Heart left ventricle (tissue), 16 donors: ENCODE results near the gene NCDN. TPM values are rescaled to one million over a fixed set of nuclear protein-coding genes. Genes with fewer than 3 reads are reported as not detected.

Experiments
- ATAC-seq, 4 donors: fragments of 200-7000 bp; cut with Tn5 transposase; one replicate each; pipeline ENCODE4 v1.9.1; 2020 to 2022; ENCODE audit warnings: moderate library complexity in 4 of 4, mild to moderate bottlenecking in 3 of 4, moderate number of reproducible peaks in 1 of 4
- DNase-seq, 5 donors: peaks; one replicate each; pipeline ENCODE4 v3.0.0-alpha.2; 2020
- H3K27ac ChIP-seq, 12 donors: fragments of 200-600 bp; sonication (generic) in 4 of 12; one replicate each; pipeline versions ENCODE4 v1.5.0 to v1.8.0; 2016 to 2022; ENCODE audit warnings: mild to moderate bottlenecking in 2 of 12
- H3K27me3 ChIP-seq, 9 donors: fragments of 200-600 bp; sonication (generic) in 2 of 9; one replicate each; pipeline versions ENCODE4 v1.5.1 to v1.8.0; 2016 to 2022; ENCODE audit warnings: mild to moderate bottlenecking in 3 of 9
- H3K36me3 ChIP-seq, 9 donors: fragments of 200-600 bp; sonication (generic) in 2 of 9; one replicate each; pipeline versions ENCODE4 v1.5.0 to v1.8.0; 2018 to 2022; ENCODE audit warnings: mild to moderate bottlenecking in 2 of 9
- H3K4me1 ChIP-seq, 12 donors: fragments of 200-600 bp; sonication (generic) in 4 of 12; one replicate each; pipeline versions ENCODE4 v1.5.0 to v1.8.0; 2016 to 2022; ENCODE audit warnings: mild to moderate bottlenecking in 3 of 12
- H3K4me3 ChIP-seq, 12 donors: fragments of 200-600 bp; sonication (generic) in 4 of 12; one replicate each; pipeline versions ENCODE4 v1.5.0 to v1.8.0; 2017 to 2022; ENCODE audit warnings: mild to moderate bottlenecking in 9 of 12, moderate library complexity in 4 of 12
- H3K9me3 ChIP-seq, 12 donors: fragments of 200-600 bp; sonication (generic) in 4 of 12; one replicate each; pipeline versions ENCODE4 v1.5.0 to v1.8.0; 2016 to 2022; ENCODE audit warnings: mild to moderate bottlenecking in 1 of 12
- CTCF ChIP-seq, 12 donors: fragments of 200-600 bp; sonication (generic) in 4 of 12; IDR thresholded peaks; one replicate each; pipeline versions ENCODE4 v1.5.0 to v1.8.0; 2018 to 2022; ENCODE audit warnings: antibody characterized with exemption in 12 of 12, mild to moderate bottlenecking in 5 of 12
- POLR2A ChIP-seq, 2 donors: fragments of 450-650 bp; IDR thresholded peaks; one replicate each; pipeline ENCODE4 v1.6.1; 2017; ENCODE audit warnings: antibody characterized with exemption in 2 of 2, mild to moderate bottlenecking in 2 of 2, moderate library complexity in 2 of 2
- WGBS, 4 donors: extraction: QIAGEN DNeasy Blood & Tissue Kit in 2 of 4; methylation state at CpG; one replicate each; pipeline versions ENCODE4 v1.1.5 to v1.1.7; 2013 to 2018; 5-methylcytosine and 5-hydroxymethylcytosine counted together
- intact Hi-C, 10 donors: fragments of 100-400 bp; cut with DNase I; formaldehyde crosslinking; loops; one replicate each; pipeline versions ENCODE4 v1.11.1 to v1.14.2; 2022
- polyA plus RNA-seq, 2 donors: library from polyadenylated mRNA; stranded (reverse); fragments of 200-250 nt; gene quantifications; one replicate each; pipeline ENCODE4 v1.2.3, GENCODE V29; 2013
- total RNA-seq, 9 donors: library from RNA; depleted of rRNA in 2 of 9; stranded (reverse); fragments of >200 nt in 2 of 9; fragmentation: NEBNext Ultra II Directional in 3 of 9; extraction: Animal tissue kit (Norgen Biotek cat#: 25700) in 3 of 9; gene quantifications; one replicate each; pipeline versions ENCODE4 v1.1.0 to v1.2.4, GENCODE V29; 2016 to 2023
- donor health status: ischemic (EF 13 %, LVEDD 7.1; RV severe dilation, severe dysfunction).
- donor health status: healthy with polysubstance abuse.
- donor health status: DM: no; HTN: yes; CAD: no.
- donor health status: DM: no; HTN: no; CAD: no.
- donor health status: ischemic (EF 25% LVEDD 6.9; RV normal size, moderate dysfunction).
- donor health status: ischemic (EF 25% LVEDD 5.7; RV mildly dilated, moderate dysfunction).
- donor health status: healthy.
- donor health status: DM: yes; HTN: yes; CAD: no.
- donor health status: ischemic (EF 35%, LVEDD 5.7; RV mildly dilated, moderate dysfunction).
- donor health status: nonischemic (EF 11% LVEDD 7.7; RV severe dilation, severe dysfunction).
- donor health status: DM: yes; HTN: yes; CAD: no.
- donor health status: PGD.
- donor health status: ischemic (EF 29% LVEDD 5.4; RV normal size, mild dysfunction).
- donor health status: nonischemic (EF 23%, LVEDD 6.1; RV moderate dilation, normal function).

Gene NCDN
- total and polyA plus RNA-seq, 11 donors = 14.6 to 44.4 (median 31.8) TPM

GRCh38 chr1:35590476-35591040 lies 33.0 kb downstream of the NCDN start:
- 87 to 94% (median 93%) methylated on average over 9 to 25 of the region's 25 CpGs for WGBS, 4 donors
- Histone ChIP-seq H3K27ac (no peak overlapping the region), H3K36me3 (peaks cover 0 to 9% (median 0%) of the 10 kb centered on the region in 9 donors), H3K4me3 (no peak overlapping the region), H3K4me1 (no peaks in the 10 kb centered on the region), H3K27me3 (no peaks in the 10 kb centered on the region), H3K9me3 (no peaks in the 10 kb centered on the region)
- DNase-seq = no peak
- no peak for TF ChIP-seq CTCF (IDR thresholded peaks at IDR 0.05)
- no peak for TF ChIP-seq POLR2A (IDR thresholded peaks at IDR 0.05)
- intact Hi-C loops = no loop called here
- ATAC-seq = peak in 1 of 4 donors; percentile 38

- Histone ChIP-seq H3K4me1 (no peaks in the 10 kb centered on the region), H3K36me3 (peaks cover 0 to 12% (median 0%) of the 10 kb centered on the region in 9 donors), H3K27ac (no peak overlapping the region), H3K4me3 (no peak overlapping the region), H3K27me3 (no peaks in the 10 kb centered on the region), H3K9me3 (no peaks in the 10 kb centered on the region)
- intact Hi-C loops = no loop called here
- DNase-seq = no peak
- 91 to 94% (median 93%) methylated on average over 8 of the region's 8 CpGs for WGBS, 4 donors
- ATAC-seq = no peak
- no peak for TF ChIP-seq POLR2A (IDR thresholded peaks at IDR 0.05)
- TF ChIP-seq CTCF (IDR thresholded peaks at IDR 0.05) = no peak
Observed at GRCh38 chr1:35591211-35591610, 33.6 kb downstream of the NCDN start.

GRCh38 chr1:35592991-35593769 lies 35.6 kb downstream of the NCDN start:
- no peaks in the 10 kb centered on the region for H3K27me3 ChIP-seq
- H3K4me1 ChIP-seq = no peaks in the 10 kb centered on the region
- no peak overlapping the region for H3K27ac ChIP-seq
- intact Hi-C loops = no loop called here
- H3K36me3 ChIP-seq = peaks cover 0 to 17% (median 0%) of the 10 kb centered on the region in 9 donors
- no peak for DNase-seq
- 78 to 83% (median 81%) methylated on average over 8 of the region's 8 CpGs for WGBS, 4 donors
- no peak overlapping the region for H3K4me3 ChIP-seq
- no peaks in the 10 kb centered on the region for H3K9me3 ChIP-seq
- TF ChIP-seq CTCF (IDR thresholded peaks at IDR 0.05) (no peak), POLR2A (IDR thresholded peaks at IDR 0.05) (no peak)
- ATAC-seq = no peak

GRCh38 chr1:35594005-35594760 lies 36.6 kb downstream of the NCDN start:
- Histone ChIP-seq H3K27ac (no peak overlapping the region), H3K27me3 (no peaks in the 10 kb centered on the region), H3K4me1 (no peaks in the 10 kb centered on the region), H3K4me3 (no peak overlapping the region), H3K9me3 (no peaks in the 10 kb centered on the region), H3K36me3 (peaks cover 0 to 23% (median 3%) of the 10 kb centered on the region in 9 donors)
- TF ChIP-seq POLR2A (IDR thresholded peaks at IDR 0.05) (no peak), CTCF (IDR thresholded peaks at IDR 0.05) (no peak)
- ATAC-seq (no peak), DNase-seq (no peak)
- intact Hi-C loops = no loop called here
- 91 to 94% (median 93%) methylated on average over 9 of the region's 9 CpGs for WGBS, 4 donors
